HG02571 (cell line): ENCODE results near the gene TSPAN11.
A peak's percentile ranks its signal among the peaks of the same experiment; 100 is the strongest.

ENCODE experiments used
- ATAC-seq: cut with Tn5 transposase; IDR thresholded peaks from one replicate; pipeline ENCODE4 v1.9.1; 2021; ENCODE audit warnings: mild to moderate bottlenecking, moderate library complexity; ENCODE audit not compliant: unreplicated experiment

Gene TSPAN11

GRCh38 chr12:30977537-30978349, 51.2 kb downstream of the TSPAN11 start:
- ATAC-seq: no peak

- no peak for ATAC-seq
Observed at GRCh38 chr12:30978639-30979038, 52.1 kb downstream of the TSPAN11 start.

- no peak for ATAC-seq
Observed at GRCh38 chr12:30979371-30980259, 53.1 kb downstream of the TSPAN11 start.

GRCh38 chr12:30980955-30981662, 54.6 kb downstream of the TSPAN11 start:
- no peak for ATAC-seq

GRCh38 chr12:30982413-30982812, 55.9 kb downstream of the TSPAN11 start:
- ATAC-seq: no peak

- peak; percentile 55 for ATAC-seq
Observed at GRCh38 chr12:30985814-30986452, 59.4 kb downstream of the TSPAN11 start.

GRCh38 chr12:30988086-30988485, 61.5 kb downstream of the TSPAN11 start:
- no peak for ATAC-seq

GRCh38 chr12:30988646-30989286, 62.2 kb downstream of the TSPAN11 start:
- no peak for ATAC-seq

- ATAC-seq: no peak
Observed at GRCh38 chr12:30989754-30990153, 63.2 kb downstream of the TSPAN11 start.

GRCh38 chr12:30990316-30990715, 63.8 kb downstream of the TSPAN11 start:
- no peak for ATAC-seq

GRCh38 chr12:30990776-30991175, 64.2 kb downstream of the TSPAN11 start:
- no peak for ATAC-seq

GRCh38 chr12:30991466-30991865, 64.9 kb downstream of the TSPAN11 start:
- no peak for ATAC-seq

- no peak for ATAC-seq
Observed at GRCh38 chr12:30992381-30992780, 65.8 kb downstream of the TSPAN11 start.

GRCh38 chr12:30993766-30994165, 67.2 kb downstream of the TSPAN11 start:
- no peak for ATAC-seq

GRCh38 chr12:30994274-30994673, 67.7 kb downstream of the TSPAN11 start:
- no peak for ATAC-seq

GRCh38 chr12:30996255-30996654, 69.7 kb downstream of the TSPAN11 start:
- ATAC-seq: no peak

GRCh38 chr12:30996752-30997151, 70.2 kb downstream of the TSPAN11 start:
- no peak for ATAC-seq

GRCh38 chr12:30997685-30998440, 71.3 kb downstream of the TSPAN11 start:
- ATAC-seq: no peak

- ATAC-seq: no peak
Observed at GRCh38 chr12:30999011-30999410, 72.5 kb downstream of the TSPAN11 start.

GRCh38 chr12:30999723-31000122, 73.2 kb downstream of the TSPAN11 start:
- no peak for ATAC-seq
